ENCODE results near the gene TRPM3.

GRCh38 chr9:70927530-70927929 lies 193.9 kb downstream of the TRPM3 start:
- TF ChIP-seq CTCF (IDR thresholded peaks at IDR 0.05) (no peak), REST (IDR thresholded peaks at IDR 0.05; ENCODE audit: insufficient read depth in 1 of 2, low read depth in 2 of 2, low read length in 1 of 2) (no peak)

Data from Panc1 (cell line).